KMS-11 (cell line): Measurements from ENCODE around the gene TCF4.

Experiments
- H2AFZ ChIP-seq: fragments of 200-600 bp; sonication (generic); 2 replicates; pipeline ENCODE4 v1.6.1; 2016; ENCODE audit warnings: antibody characterized with exemption, mixed run types, low read depth
- H3K27ac ChIP-seq: fragments of 200-600 bp; sonication (generic); 2 replicates; pipeline ENCODE4 v1.6.1; 2016; ENCODE audit warnings: mild to moderate bottlenecking, mixed run types
- H3K27me3 ChIP-seq: fragments of 200-600 bp; sonication (generic); 2 replicates; pipeline ENCODE4 v1.6.1; 2017; ENCODE audit warnings: mild to moderate bottlenecking, low read depth, mixed run types, moderate library complexity; ENCODE audit not compliant: insufficient read depth
- H3K36me3 ChIP-seq: fragments of 200-600 bp; sonication (generic); 2 replicates; pipeline ENCODE4 v1.6.1; 2017; ENCODE audit warnings: mild to moderate bottlenecking, mixed run types; ENCODE audit not compliant: insufficient read depth
- H3K4me1 ChIP-seq: fragments of 200-600 bp; sonication (generic); 2 replicates; pipeline ENCODE4 v1.6.1; 2016; ENCODE audit warnings: mild to moderate bottlenecking, low read depth, mixed run types; ENCODE audit not compliant: poor library complexity, severe bottlenecking
- H3K4me2 ChIP-seq: fragments of 200-600 bp; sonication (generic); 2 replicates; pipeline ENCODE4 v1.7.0; 2016; ENCODE audit warnings: mild to moderate bottlenecking, mixed run types
- H3K4me3 ChIP-seq: fragments of 200-600 bp; sonication (generic); IDR thresholded peaks from 2 replicates; pipeline ENCODE4 v1.6.1; 2017; ENCODE audit warnings: low read depth, low read length, mixed read lengths; ENCODE audit not compliant: insufficient read depth
- H3K79me2 ChIP-seq: fragments of 200-600 bp; sonication (generic); 2 replicates; pipeline ENCODE4 v1.6.1; 2016; ENCODE audit warnings: low read depth, mixed run types; ENCODE audit not compliant: insufficient read depth
- H3K9ac ChIP-seq: fragments of 200-600 bp; sonication (generic); 2 replicates; pipeline ENCODE4 v1.6.1; 2016; ENCODE audit warnings: mild to moderate bottlenecking, mixed run types
- H4K20me1 ChIP-seq: fragments of 200-600 bp; sonication (generic); 2 replicates; pipeline ENCODE4 v1.6.1; 2016; ENCODE audit warnings: mild to moderate bottlenecking, mixed run types; ENCODE audit not compliant: insufficient read depth
- CTCF ChIP-seq: fragments of 200-600 bp; sonication (generic); conservative IDR thresholded peaks from 2 replicates; pipeline ENCODE4 v1.6.1; 2017; ENCODE audit warnings: low read depth, mild to moderate bottlenecking, antibody characterized with exemption, low read length, moderate library complexity, mixed read lengths

TCF4 gene

GRCh38 chr18:55316486-55317184 lies 271.4 kb downstream of the TCF4 start:
- no peak overlapping the region for H2AFZ ChIP-seq
- peak overlapping the region; percentile 91 for H3K27ac ChIP-seq
- no peak overlapping the region for H3K4me3 ChIP-seq
- peaks cover 51% of the 10 kb centered on the region for H3K4me1 ChIP-seq
- no peak for TF ChIP-seq CTCF
- H3K36me3 ChIP-seq = no peaks in the 10 kb centered on the region
- peak overlapping the region; percentile 100 for H3K4me2 ChIP-seq
- peak overlapping the region; percentile 91 for H3K9ac ChIP-seq
- H3K27me3 ChIP-seq = no peaks in the 10 kb centered on the region
- peaks cover 100% of the 10 kb centered on the region for H3K79me2 ChIP-seq
- H4K20me1 ChIP-seq = no peaks in the 10 kb centered on the region

GRCh38 chr18:55314615-55315237 lies 273.3 kb downstream of the TCF4 start:
- H3K27ac ChIP-seq = peak overlapping the region; percentile 91
- no peaks in the 10 kb centered on the region for H3K27me3 ChIP-seq
- H3K36me3 ChIP-seq = peaks cover 3% of the 10 kb centered on the region; the same call in 1 of the 2 replicates
- peak overlapping the region; percentile 91; the same call in 1 of the 2 replicates for H3K9ac ChIP-seq
- H3K4me3 ChIP-seq = no peak overlapping the region
- H3K4me1 ChIP-seq = peaks cover 70% of the 10 kb centered on the region
- peaks cover 2% of the 10 kb centered on the region; the same call in 1 of the 2 replicates for H4K20me1 ChIP-seq
- no peak for TF ChIP-seq CTCF
- no peak overlapping the region for H2AFZ ChIP-seq
- H3K79me2 ChIP-seq = peaks cover 100% of the 10 kb centered on the region
- H3K4me2 ChIP-seq = peak overlapping the region; percentile 100

DNA sequence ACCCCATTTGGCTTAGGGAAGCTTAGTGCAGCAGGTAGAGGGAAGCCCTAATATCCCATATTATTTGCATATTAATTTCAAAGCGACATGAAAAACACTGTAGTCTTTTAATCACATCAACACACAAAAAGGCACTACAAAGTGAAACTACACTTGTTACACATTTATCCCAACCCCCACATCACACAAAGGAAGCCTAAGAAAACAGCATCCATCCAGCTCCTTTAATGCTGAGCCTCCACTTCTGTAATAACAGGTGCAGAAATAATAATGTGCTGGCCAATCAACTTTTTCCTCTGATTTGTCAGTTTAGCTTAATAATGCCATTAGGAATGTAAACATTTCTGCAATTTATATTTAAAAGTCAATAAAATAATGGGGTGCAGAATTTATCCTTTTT lies 274.0 kb downstream of the TCF4 start:
- Histone ChIP-seq H3K36me3 (peaks cover 4% of the 10 kb centered on the region; the same call in 1 of the 2 replicates), H2AFZ (no peak overlapping the region), H3K4me3 (no peak overlapping the region), H4K20me1 (peaks cover 9% of the 10 kb centered on the region; the same call in 1 of the 2 replicates), H3K27ac (peak overlapping the region; percentile 91), H3K27me3 (no peaks in the 10 kb centered on the region), H3K9ac (peak overlapping the region; percentile 91; the same call in 1 of the 2 replicates), H3K4me1 (peaks cover 77% of the 10 kb centered on the region), H3K79me2 (peaks cover 100% of the 10 kb centered on the region), H3K4me2 (peak overlapping the region; percentile 100)
- no peak for TF ChIP-seq CTCF

DNA sequence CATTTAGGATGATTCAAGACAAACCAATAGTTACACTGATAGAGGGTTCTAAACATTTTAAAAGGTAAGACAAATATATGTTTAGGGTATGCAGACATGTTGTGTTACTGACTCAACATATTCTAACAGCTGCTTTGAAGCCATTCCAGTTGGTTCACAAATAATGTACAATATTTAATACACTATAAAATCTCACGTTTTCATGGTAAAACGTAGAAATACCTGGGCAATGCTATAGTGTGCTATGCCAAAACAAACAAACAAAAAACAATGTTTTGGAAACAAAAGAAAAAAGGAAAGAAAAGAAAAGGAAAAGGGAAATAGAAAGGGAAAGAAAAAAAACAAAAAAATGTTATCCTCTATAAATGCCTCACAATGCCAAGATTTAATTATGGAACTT lies 277.1 kb downstream of the TCF4 start:
- H3K27me3 ChIP-seq = no peaks in the 10 kb centered on the region
- H3K4me3 ChIP-seq = no peak overlapping the region
- H4K20me1 ChIP-seq = peaks cover 9% of the 10 kb centered on the region; the same call in 1 of the 2 replicates
- TF ChIP-seq CTCF = no peak
- H2AFZ ChIP-seq = no peak overlapping the region
- peaks cover 4% of the 10 kb centered on the region; the same call in 1 of the 2 replicates for H3K36me3 ChIP-seq
- H3K4me2 ChIP-seq = 0 out of 2 replicates have a peak overlapping the region, but pooled peaks have one; percentile 100
- peaks cover 100% of the 10 kb centered on the region for H3K79me2 ChIP-seq
- no peak overlapping the region for H3K27ac ChIP-seq
- H3K4me1 ChIP-seq = peaks cover 95% of the 10 kb centered on the region
- no peak overlapping the region for H3K9ac ChIP-seq
